Measurements from ENCODE around the gene PLEKHG1. TPM values are rescaled to one million over a fixed set of nuclear protein-coding genes. Genes with fewer than 3 reads are reported as not detected.

Gene PLEKHG1
- total RNA-seq, 2 experiments from 2014 or later, result 4.6 to 5.1 TPM

- Mint-ChIP-seq H3K4me1 (peaks cover 43% of the 10 kb centered on the region), H3K27ac (peak overlapping the region; percentile 79), H3K9me3 (ENCODE audit: low read depth) (no peaks in the 10 kb centered on the region), H3K27me3 (peaks cover 5% of the 10 kb centered on the region), H3K36me3 (no peaks in the 10 kb centered on the region), H3K4me3 (peak overlapping the region; percentile 71)
- no peak for DNase-seq
- no peak for ATAC-seq
- CTCF ChIA-PET, result interaction anchor here (1.0 to 1.2 kb wide), 2 partner anchors 31 to 214 kb away, joined by 3 to 4 read pairs; no protein-coding TSS in a partner anchor
Observed at GRCh38 chr6:150631984-150632642, 32.4 kb downstream of the PLEKHG1 start.

- H3K4me1 Mint-ChIP-seq, result peaks cover 46% of the 10 kb centered on the region
- CTCF ChIA-PET, result interaction anchor here (1.0 to 1.2 kb wide), 2 partner anchors 32 to 215 kb away, joined by 3 to 4 read pairs; no protein-coding TSS in a partner anchor
- no peaks in the 10 kb centered on the region for H3K9me3 Mint-ChIP-seq (ENCODE audit: low read depth)
- H3K4me3 Mint-ChIP-seq, result peak overlapping the region; percentile 71
- peak overlapping the region; percentile 79 for H3K27ac Mint-ChIP-seq
- DNase-seq (no peak), ATAC-seq (peak; percentile 34)
- H3K36me3 Mint-ChIP-seq, result no peaks in the 10 kb centered on the region
- peaks cover 5% of the 10 kb centered on the region for H3K27me3 Mint-ChIP-seq
Observed at GRCh38 chr6:150632785-150633485, 33.2 kb downstream of the PLEKHG1 start.

- no peaks in the 10 kb centered on the region for H3K9me3 Mint-ChIP-seq (ENCODE audit: low read depth)
- H3K4me3 Mint-ChIP-seq, result peak overlapping the region; percentile 71
Observed at GRCh38 chr6:150633486-150633834, 33.8 kb downstream of the PLEKHG1 start.

GRCh38 chr6:150634176-150634963 lies 34.7 kb downstream of the PLEKHG1 start:
- no peak for DNase-seq
- CTCF ChIA-PET, result interaction anchor here (1.1 kb wide), 1 partner anchor 9 kb away, joined by 4 read pairs; no protein-coding TSS in a partner anchor
- ATAC-seq, result no peak
- Mint-ChIP-seq H3K27ac (peak overlapping the region; percentile 79), H3K4me1 (peaks cover 46% of the 10 kb centered on the region), H3K9me3 (ENCODE audit: low read depth) (no peaks in the 10 kb centered on the region), H3K27me3 (peaks cover 5% of the 10 kb centered on the region), H3K36me3 (no peaks in the 10 kb centered on the region), H3K4me3 (peak overlapping the region; percentile 71)

More at GRCh38 chr6:150633486-150633834, 33.8 kb downstream of the PLEKHG1 start:
- peak; percentile 46 for ATAC-seq
- peaks cover 5% of the 10 kb centered on the region for H3K27me3 Mint-ChIP-seq
- DNase-seq, result no peak
- H3K27ac Mint-ChIP-seq, result peak overlapping the region; percentile 79
- no peaks in the 10 kb centered on the region for H3K36me3 Mint-ChIP-seq
- peaks cover 46% of the 10 kb centered on the region for H3K4me1 Mint-ChIP-seq
- CTCF ChIA-PET, result interaction anchor here (1.0 to 1.2 kb wide), 2 partner anchors 32 to 215 kb away, joined by 3 to 4 read pairs; no protein-coding TSS in a partner anchor

GRCh38 chr6:150634964-150635292 lies 35.2 kb downstream of the PLEKHG1 start:
- peaks cover 5% of the 10 kb centered on the region for H3K27me3 Mint-ChIP-seq
- CTCF ChIA-PET, result interaction anchor here (1.1 kb wide), 1 partner anchor 9 kb away, joined by 4 read pairs; no protein-coding TSS in a partner anchor
- peaks cover 46% of the 10 kb centered on the region for H3K4me1 Mint-ChIP-seq
- no peak for ATAC-seq
- no peaks in the 10 kb centered on the region for H3K36me3 Mint-ChIP-seq
- peak overlapping the region; percentile 34 for H3K27ac Mint-ChIP-seq
- H3K9me3 Mint-ChIP-seq (ENCODE audit: low read depth), result no peaks in the 10 kb centered on the region
- peak overlapping the region; percentile 14 for H3K4me3 Mint-ChIP-seq
- DNase-seq, result no peak

GRCh38 chr6:150635906-150636514 lies 36.3 kb downstream of the PLEKHG1 start:
- Mint-ChIP-seq H3K4me1 (peaks cover 54% of the 10 kb centered on the region), H3K4me3 (peak overlapping the region; percentile 10)
- CTCF ChIA-PET, result interaction anchor here (1.1 kb wide), 1 partner anchor 8 kb away, joined by 4 read pairs; no protein-coding TSS in a partner anchor

GRCh38 chr6:150636808-150637207 lies 37.1 kb downstream of the PLEKHG1 start:
- no peak overlapping the region for H3K27ac Mint-ChIP-seq
- DNase-seq (no peak), ATAC-seq (no peak)
- H3K4me3 Mint-ChIP-seq, result no peak overlapping the region
- H3K36me3 Mint-ChIP-seq, result peaks cover 5% of the 10 kb centered on the region
- peaks cover 5% of the 10 kb centered on the region for H3K27me3 Mint-ChIP-seq
- H3K4me1 Mint-ChIP-seq, result peaks cover 53% of the 10 kb centered on the region
- CTCF ChIA-PET, result interaction anchor here (1.4 kb wide), 1 partner anchor 20 kb away, joined by 3 read pairs; no protein-coding TSS in a partner anchor
- H3K9me3 Mint-ChIP-seq (ENCODE audit: low read depth), result no peaks in the 10 kb centered on the region

More at GRCh38 chr6:150635906-150636514, 36.3 kb downstream of the PLEKHG1 start:
- H3K27ac Mint-ChIP-seq, result peak overlapping the region; percentile 48
- peaks cover 5% of the 10 kb centered on the region for H3K36me3 Mint-ChIP-seq
- no peaks in the 10 kb centered on the region for H3K9me3 Mint-ChIP-seq (ENCODE audit: low read depth)
- ATAC-seq (no peak), DNase-seq (no peak)
- peaks cover 5% of the 10 kb centered on the region for H3K27me3 Mint-ChIP-seq

- Mint-ChIP-seq H3K27me3 (peaks cover 5% of the 10 kb centered on the region), H3K27ac (peak overlapping the region; percentile 22), H3K4me1 (peaks cover 50% of the 10 kb centered on the region)
Observed at GRCh38 chr6:150637266-150637665, 37.6 kb downstream of the PLEKHG1 start.

GRCh38 chr6:150638267-150638666 lies 38.6 kb downstream of the PLEKHG1 start:
- peaks cover 5% of the 10 kb centered on the region for H3K36me3 Mint-ChIP-seq
- H3K9me3 Mint-ChIP-seq (ENCODE audit: low read depth), result no peaks in the 10 kb centered on the region
- peaks cover 3% of the 10 kb centered on the region for H3K27me3 Mint-ChIP-seq
- CTCF ChIA-PET, result interaction anchor here (1.4 kb wide), 1 partner anchor 19 kb away, joined by 3 read pairs; no protein-coding TSS in a partner anchor
- ATAC-seq (no peak), DNase-seq (no peak)
- H3K4me1 Mint-ChIP-seq, result peaks cover 48% of the 10 kb centered on the region
- H3K27ac Mint-ChIP-seq, result no peak overlapping the region
- no peak overlapping the region for H3K4me3 Mint-ChIP-seq

More at GRCh38 chr6:150637266-150637665, 37.6 kb downstream of the PLEKHG1 start:
- no peak overlapping the region for H3K4me3 Mint-ChIP-seq
- DNase-seq (no peak), ATAC-seq (no peak)
- H3K9me3 Mint-ChIP-seq (ENCODE audit: low read depth), result no peaks in the 10 kb centered on the region
- H3K36me3 Mint-ChIP-seq, result peaks cover 5% of the 10 kb centered on the region
- CTCF ChIA-PET, result interaction anchor here (1.4 kb wide), 1 partner anchor 20 kb away, joined by 3 read pairs; no protein-coding TSS in a partner anchor

GRCh38 chr6:150638765-150639164 lies 39.1 kb downstream of the PLEKHG1 start:
- CTCF ChIA-PET, result no interaction called here
- H3K36me3 Mint-ChIP-seq, result peaks cover 5% of the 10 kb centered on the region
- no peak overlapping the region for H3K4me3 Mint-ChIP-seq
- no peaks in the 10 kb centered on the region for H3K27me3 Mint-ChIP-seq
- no peak for DNase-seq
- no peak for ATAC-seq
- no peak overlapping the region for H3K27ac Mint-ChIP-seq
- no peaks in the 10 kb centered on the region for H3K9me3 Mint-ChIP-seq (ENCODE audit: low read depth)
- H3K4me1 Mint-ChIP-seq, result peaks cover 46% of the 10 kb centered on the region

- Mint-ChIP-seq H3K27ac (no peak overlapping the region), H3K27me3 (no peaks in the 10 kb centered on the region)
- CTCF ChIA-PET, result interaction anchor here (0.6 kb wide), 1 partner anchor 21 kb away, joined by 3 read pairs; no protein-coding TSS in a partner anchor
Observed at GRCh38 chr6:150639823-150640331, 40.2 kb downstream of the PLEKHG1 start.

GRCh38 chr6:150640556-150641209 lies 41.0 kb downstream of the PLEKHG1 start:
- no peaks in the 10 kb centered on the region for H3K27me3 Mint-ChIP-seq
- CTCF ChIA-PET, result no interaction called here
- no peak overlapping the region for H3K27ac Mint-ChIP-seq
- ATAC-seq, result no peak
- H3K9me3 Mint-ChIP-seq (ENCODE audit: low read depth), result no peaks in the 10 kb centered on the region
- no peak overlapping the region for H3K4me3 Mint-ChIP-seq
- no peak for DNase-seq
- H3K36me3 Mint-ChIP-seq, result peaks cover 5% of the 10 kb centered on the region
- H3K4me1 Mint-ChIP-seq, result peaks cover 37% of the 10 kb centered on the region

More at GRCh38 chr6:150639823-150640331, 40.2 kb downstream of the PLEKHG1 start:
- peaks cover 37% of the 10 kb centered on the region for H3K4me1 Mint-ChIP-seq
- DNase-seq (no peak), ATAC-seq (no peak)
- H3K4me3 Mint-ChIP-seq, result no peak overlapping the region
- peaks cover 5% of the 10 kb centered on the region for H3K36me3 Mint-ChIP-seq
- H3K9me3 Mint-ChIP-seq (ENCODE audit: low read depth), result no peaks in the 10 kb centered on the region
